ENCODE results near the gene ZNF335.
"Not testable (repeated sequence)": the region's sequence is repeated elsewhere in the genome, so short reads cannot be mapped to it uniquely, and the experiment has no call there.

Gene ZNF335

DNA sequence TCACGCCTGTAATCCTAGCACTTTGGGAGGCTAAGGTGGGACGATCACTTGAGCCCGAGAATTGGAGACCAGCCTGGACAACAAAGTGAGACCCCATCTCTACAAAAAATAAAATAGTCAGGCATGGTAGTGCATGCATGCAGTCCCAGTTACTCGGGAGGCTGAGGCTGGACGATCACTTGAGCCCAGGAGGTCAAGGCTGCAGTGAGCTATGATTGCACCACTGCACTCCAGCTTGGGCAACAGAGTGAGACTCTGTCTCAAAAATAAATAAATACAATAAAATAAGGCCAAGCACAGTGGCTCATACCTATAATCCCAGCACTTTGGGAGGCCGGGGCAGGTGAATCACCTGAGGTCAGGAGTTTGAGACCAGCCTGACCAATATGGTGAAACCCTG lies 70.7 kb downstream of the ZNF335 start:
- not testable (repeated sequence) for H2BK5ac ChIP-seq (ENCODE audit: low read length); DNase-seq; H3K56ac ChIP-seq (ENCODE audit: low read length); H3K23ac ChIP-seq (ENCODE audit: low read length); H3K27ac ChIP-seq (ENCODE audit: low read depth, low read length); H4K5ac ChIP-seq (ENCODE audit: low read length); H3K9ac ChIP-seq (ENCODE audit: low read length); H3K79me1 ChIP-seq (ENCODE audit: low read length); H3K18ac ChIP-seq (ENCODE audit: low read length); H4K8ac ChIP-seq (ENCODE audit: low read depth, low read length); H3K4me2 ChIP-seq (ENCODE audit: low read length); H3K4me1 ChIP-seq (ENCODE audit: control insufficient read depth, low read depth, low read length); H3K79me2 ChIP-seq (ENCODE audit: control insufficient read depth, insufficient read depth, low read length); H2BK15ac ChIP-seq (replicated peaks; ENCODE audit: low read depth); H2AK5ac ChIP-seq (ENCODE audit: low read length); H3K4ac ChIP-seq (ENCODE audit: low read depth, low read length); H2BK120ac ChIP-seq (ENCODE audit: low read depth, low read length); H3K27me3 ChIP-seq (ENCODE audit: insufficient read depth, low read length, poor library complexity); H3K4me3 ChIP-seq (ENCODE audit: low read length)
- no CpG with 5 or more reads among the region's 6 CpGs for WGBS (ENCODE audit: extremely low coverage, insufficient coverage, low lambda C conversion rate)
- peaks cover 16% of the 10 kb centered on the region for H3K36me3 ChIP-seq (ENCODE audit: control insufficient read depth, insufficient read depth, low read length)

DNA sequence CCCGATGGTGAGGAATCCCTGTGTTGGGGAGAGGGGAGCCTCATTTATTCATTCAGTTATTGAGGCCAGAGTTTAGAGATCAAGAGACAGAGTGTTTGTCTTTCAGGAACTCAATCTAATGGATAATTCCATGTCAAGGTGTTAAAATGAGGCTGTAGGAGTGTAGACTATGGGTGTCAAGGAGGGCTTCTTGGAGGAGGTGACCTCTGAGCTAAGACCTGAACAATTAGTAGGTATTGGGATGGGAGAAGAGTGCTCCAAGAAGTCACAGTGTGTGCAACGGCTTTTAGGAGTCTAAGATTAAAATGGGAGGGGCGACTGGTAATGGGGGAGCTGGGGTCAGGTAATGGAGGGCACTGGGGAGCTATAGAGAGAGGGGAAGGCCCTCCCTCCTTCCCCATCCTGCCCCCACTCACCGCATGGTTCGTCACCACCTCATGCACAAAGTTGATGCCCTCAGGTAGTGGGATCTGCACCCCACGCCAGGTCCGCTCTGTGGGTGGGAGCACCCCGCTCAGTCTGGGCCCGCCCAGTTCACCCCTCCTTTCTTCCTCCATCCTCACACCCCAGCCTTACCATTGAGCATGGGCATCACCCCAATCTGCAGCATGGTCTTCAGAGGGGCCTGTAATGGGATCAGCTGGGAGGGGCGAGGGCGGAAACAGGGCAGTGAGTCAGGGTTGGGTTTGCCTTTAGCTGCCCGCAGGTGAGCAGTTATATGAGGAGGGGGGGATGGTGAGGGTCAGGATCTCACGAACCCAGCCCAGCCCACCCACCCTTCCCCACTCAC lies 72.8 kb downstream of the ZNF335 start:
- no peak for DNase-seq
- Histone ChIP-seq H2BK5ac (ENCODE audit: low read length) (no peak overlapping the region), H3K27me3 (ENCODE audit: insufficient read depth, low read length, poor library complexity) (no peaks in the 10 kb centered on the region), H3K4me2 (ENCODE audit: low read length) (no peak overlapping the region), H3K4ac (ENCODE audit: low read depth, low read length) (no peak overlapping the region), H2BK120ac (ENCODE audit: low read depth, low read length) (no peak overlapping the region), H3K4me3 (ENCODE audit: low read length) (no peak overlapping the region), H3K18ac (ENCODE audit: low read length) (no peak overlapping the region), H4K5ac (ENCODE audit: low read length) (no peak overlapping the region), H3K23ac (ENCODE audit: low read length) (no peak overlapping the region), H4K8ac (ENCODE audit: low read depth, low read length) (no peak overlapping the region), H3K79me2 (ENCODE audit: control insufficient read depth, insufficient read depth, low read length) (no peaks in the 10 kb centered on the region), H2BK15ac (replicated peaks; ENCODE audit: low read depth) (no peak overlapping the region), H3K79me1 (ENCODE audit: low read length) (no peaks in the 10 kb centered on the region), H3K56ac (ENCODE audit: low read length) (no peak overlapping the region), H3K9ac (ENCODE audit: low read length) (no peak overlapping the region), H3K27ac (ENCODE audit: low read depth, low read length) (no peak overlapping the region), H3K4me1 (ENCODE audit: control insufficient read depth, low read depth, low read length) (no peaks in the 10 kb centered on the region), H2AK5ac (ENCODE audit: low read length) (no peak overlapping the region), H3K36me3 (ENCODE audit: control insufficient read depth, insufficient read depth, low read length) (peaks cover 11% of the 10 kb centered on the region)
- WGBS (ENCODE audit: extremely low coverage, insufficient coverage, low lambda C conversion rate) = no CpG with 5 or more reads among the region's 13 CpGs
